AG04450 (cell line): ENCODE measurements around the gene TEK. TPM values are rescaled to one million over a fixed set of nuclear protein-coding genes. Genes with fewer than 3 reads are reported as not detected.

Experiments used
- CTCF ChIA-PET: fragments of 300-600, 350-600 bp; formaldehyde crosslinking; extraction: SDS; loops from one replicate; lab custom pipeline; 2022; ENCODE audit warnings: antibody characterized with exemption, inconsistent platforms; lab: Charles Lee
- POLR2A ChIA-PET: fragments of 350-600 bp; formaldehyde crosslinking; extraction: SDS; loops from one replicate; lab custom pipeline; 2021; ENCODE audit warnings: antibody characterized with exemption, inconsistent platforms; lab: Yijun Ruan, JAX
- DNase-seq: peaks from one replicate; pipeline ENCODE4 v3.0.0-alpha.2; 2011; ENCODE audit warnings: low read depth, low spot score
- H3K27ac ChIP-seq: one replicate; pipeline ENCODE4 v1.5.1; 2012; ENCODE audit warnings: low read depth, low read length, control low read depth
- H3K27me3 ChIP-seq: one replicate; pipeline ENCODE4 v1.6.0; 2012; ENCODE audit warnings: low read length; ENCODE audit not compliant: control insufficient read depth, insufficient read depth
- H3K4me3 ChIP-seq: 2 replicates; pipeline ENCODE4 v1.5.1; 2011; ENCODE audit warnings: mild to moderate bottlenecking, low read depth, low read length, control low read depth
- H3K9me3 ChIP-seq: 2 replicates; pipeline ENCODE4 v1.5.1; 2012; ENCODE audit warnings: low read length; ENCODE audit not compliant: control insufficient read depth, insufficient read depth
- CTCF ChIP-seq: IDR thresholded peaks from 2 replicates; pipeline ENCODE4 v1.5.1; 2011; ENCODE audit warnings: low read depth, low read length, control low read depth, inconsistent platforms
- polyA plus RNA-seq: library from polyadenylated mRNA; depleted of rRNA; stranded (reverse); fragments of >200 nt; gene quantifications from 2 replicates; pipeline ENCODE4 v1.2.3, GENCODE V29; 2011

The TEK gene
- polyA plus RNA-seq, 1 experiment = 35.2 TPM

- POLR2A ChIA-PET = no interaction called here
- Histone ChIP-seq H3K27me3 (no peaks in the 10 kb centered on the region), H3K4me3 (no peak overlapping the region), H3K9me3 (no peaks in the 10 kb centered on the region), H3K27ac (no peak overlapping the region)
- TF ChIP-seq CTCF = no peak
- DNase-seq = no peak
- CTCF ChIA-PET = interaction anchor here (1.1 kb wide), 1 partner anchor 15 kb away, joined by 3 read pairs; no protein-coding TSS in a partner anchor
These were observed 79.4 kb downstream of the TEK start for GRCh38 chr9:27188426-27188825.

- TF ChIP-seq CTCF = no peak
- H3K4me3 ChIP-seq = no peak overlapping the region
- ChIA-PET POLR2A (no interaction called here), CTCF (interaction anchor here (0.7 to 1.1 kb wide), 3 partner anchors 16 to 87 kb away, joined by 3 read pairs; no protein-coding TSS in a partner anchor)
- no peak overlapping the region for H3K27ac ChIP-seq
- H3K27me3 ChIP-seq = no peaks in the 10 kb centered on the region
- H3K9me3 ChIP-seq = no peaks in the 10 kb centered on the region
- no peak for DNase-seq
These were observed 80.4 kb downstream of the TEK start for GRCh38 chr9:27189426-27189825.

GRCh38 chr9:27192291-27192960 lies 83.4 kb downstream of the TEK start:
- Histone ChIP-seq H3K9me3 (no peaks in the 10 kb centered on the region), H3K27me3 (no peaks in the 10 kb centered on the region), H3K4me3 (no peak overlapping the region), H3K27ac (no peak overlapping the region)
- TF ChIP-seq CTCF = no peak
- no peak for DNase-seq
- ChIA-PET POLR2A (no interaction called here), CTCF (interaction anchor here (0.7 kb wide), 2 partner anchors 11 to 83 kb away, joined by 3 read pairs; no protein-coding TSS in a partner anchor)

- Histone ChIP-seq H3K27me3 (no peaks in the 10 kb centered on the region), H3K4me3 (no peak overlapping the region), H3K27ac (peak overlapping the region; percentile 71), H3K9me3 (no peaks in the 10 kb centered on the region)
- CTCF ChIA-PET = no interaction called here
- POLR2A ChIA-PET = no interaction called here
- DNase-seq = no peak
- TF ChIP-seq CTCF = no peak
These were observed 84.9 kb downstream of the TEK start for GRCh38 chr9:27193886-27194285.

- H3K9me3 ChIP-seq = no peaks in the 10 kb centered on the region
- peak; percentile 37 for DNase-seq
- POLR2A ChIA-PET = no interaction called here
- H3K27ac ChIP-seq = peak overlapping the region; percentile 71
- no peak overlapping the region for H3K4me3 ChIP-seq
- H3K27me3 ChIP-seq = no peaks in the 10 kb centered on the region
- no peak for TF ChIP-seq CTCF
- CTCF ChIA-PET = no interaction called here
These were observed 85.5 kb downstream of the TEK start for GRCh38 chr9:27194401-27195091.
